H7 (cell line): Measurements from ENCODE around the gene PLXNA1. TPM values are rescaled to one million over a fixed set of nuclear protein-coding genes. Genes with fewer than 3 reads are reported as not detected.

Source experiments
- DNase-seq: peaks from one replicate; pipeline ENCODE4 v3.0.0; 2012
- H3K27me3 ChIP-seq: 2 replicates; pipeline ENCODE4 v1.6.0; 2011; ENCODE audit warnings: mild to moderate bottlenecking, low read length; ENCODE audit not compliant: control insufficient read depth, insufficient read depth
- H3K36me3 ChIP-seq: replicated peaks from 2 replicates; pipeline ENCODE4 v1.5.1; 2011; ENCODE audit warnings: low read length; ENCODE audit not compliant: control insufficient read depth, insufficient read depth
- H3K4me3 ChIP-seq: 2 replicates; pipeline ENCODE4 v1.5.1; 2011; ENCODE audit warnings: low read depth, mild to moderate bottlenecking, control low read depth, low read length, moderate library complexity; ENCODE audit not compliant: insufficient read depth
- total RNA-seq: library from RNA; depleted of rRNA; stranded (reverse); fragments of >200 nt; shearing (Covaris generic); gene quantifications from 2 replicates; pipeline ENCODE4 v1.2.3, GENCODE V29; 2014

The PLXNA1 gene
- total RNA-seq, 1 experiment from 2014 or later = 41.9 TPM

DNA sequence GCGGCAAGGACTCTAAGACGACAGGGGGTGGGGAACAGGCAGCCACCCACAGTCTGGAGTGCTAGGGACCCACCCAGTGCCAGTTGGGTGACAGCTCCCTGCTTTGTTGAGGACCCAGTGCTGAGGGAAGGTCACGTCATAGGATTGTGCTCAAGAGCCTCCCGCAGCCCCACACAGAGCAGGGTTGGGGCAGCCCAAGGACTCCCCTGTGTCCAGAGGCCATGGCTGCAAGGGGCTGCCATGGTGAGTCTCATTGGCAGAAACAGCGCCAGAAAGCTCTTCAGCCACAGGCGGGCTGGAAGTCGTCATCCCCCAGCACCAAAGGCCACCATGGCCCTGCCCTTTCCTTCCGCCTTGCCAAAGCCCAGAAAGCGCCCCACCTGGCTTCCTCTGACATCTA lies 37.0 kb upstream of the PLXNA1 start:
- Histone ChIP-seq H3K27me3 (no peaks in the 10 kb centered on the region), H3K36me3 (no peaks in the 10 kb centered on the region; the same call in 1 of the 2 replicates), H3K4me3 (no peak overlapping the region)
- DNase-seq = no peak

DNA sequence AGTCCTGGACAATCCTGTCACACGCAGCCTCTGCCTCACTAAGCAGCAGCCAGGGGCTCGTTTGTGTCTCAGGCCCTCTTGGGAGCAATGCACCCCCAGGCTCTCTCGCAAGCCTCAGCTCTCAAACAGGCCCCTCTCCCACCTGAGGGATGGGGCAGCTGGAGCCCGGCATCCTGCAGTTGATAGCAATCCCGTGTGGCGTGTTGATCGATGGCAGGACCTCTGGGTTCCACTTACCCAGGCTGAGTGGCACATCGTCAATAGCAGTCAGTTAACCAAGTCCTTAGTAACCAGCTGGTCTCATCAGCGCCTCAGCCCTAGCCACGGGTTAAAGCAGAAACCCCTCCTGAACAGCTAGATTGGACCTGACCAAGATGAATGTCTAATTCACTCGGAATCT lies 36.5 kb upstream of the PLXNA1 start:
- Histone ChIP-seq H3K36me3 (no peaks in the 10 kb centered on the region; the same call in 1 of the 2 replicates), H3K27me3 (no peaks in the 10 kb centered on the region), H3K4me3 (no peak overlapping the region)
- DNase-seq = no peak

GRCh38 chr3:126947429-126947828 lies 35.5 kb upstream of the PLXNA1 start:
- no peaks in the 10 kb centered on the region for H3K27me3 ChIP-seq
- no peak for DNase-seq
- no peak overlapping the region for H3K4me3 ChIP-seq

DNA sequence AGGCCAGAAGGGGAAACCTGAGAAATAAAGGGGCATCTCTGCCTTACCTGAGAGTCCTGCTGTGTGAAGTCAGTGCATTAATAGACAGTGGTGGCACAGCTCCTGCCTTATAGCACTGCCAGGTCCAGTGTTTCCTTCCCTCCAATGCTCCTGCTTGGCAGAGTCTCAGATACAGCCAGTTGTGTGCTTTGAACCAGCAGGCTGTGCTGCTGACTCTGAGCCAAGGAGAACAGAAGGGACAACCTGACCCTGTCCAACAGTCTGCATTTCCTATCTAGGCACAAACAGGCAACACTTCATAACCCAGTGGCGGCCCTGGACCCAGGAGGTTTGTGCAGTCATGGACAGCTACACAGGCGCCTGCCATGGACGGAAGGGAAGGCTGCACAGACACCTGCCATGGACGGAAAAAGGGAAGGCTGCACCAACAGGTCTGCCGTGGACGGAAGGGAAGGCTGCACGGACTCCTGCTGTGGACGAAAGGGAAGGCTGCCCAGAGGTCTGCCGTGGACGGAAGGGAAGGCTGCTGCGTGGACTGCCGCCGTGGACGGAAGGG lies 33.9 kb upstream of the PLXNA1 start:
- DNase-seq = no peak

More at GRCh38 chr3:126947429-126947828, 35.5 kb upstream of the PLXNA1 start:
- H3K36me3 ChIP-seq = no peaks in the 10 kb centered on the region; the same call in 1 of the 2 replicates

GRCh38 chr3:126951561-126951960 lies 31.4 kb upstream of the PLXNA1 start:
- H3K4me3 ChIP-seq = no peak overlapping the region
- H3K27me3 ChIP-seq = no peaks in the 10 kb centered on the region
- H3K36me3 ChIP-seq = no peaks in the 10 kb centered on the region; the same call in 1 of the 2 replicates
- no peak for DNase-seq

More for the DNA sequence above, 33.9 kb upstream of the PLXNA1 start:
- no peak overlapping the region for H3K4me3 ChIP-seq
- H3K36me3 ChIP-seq = no peaks in the 10 kb centered on the region; the same call in 1 of the 2 replicates
- H3K27me3 ChIP-seq = no peaks in the 10 kb centered on the region

DNA sequence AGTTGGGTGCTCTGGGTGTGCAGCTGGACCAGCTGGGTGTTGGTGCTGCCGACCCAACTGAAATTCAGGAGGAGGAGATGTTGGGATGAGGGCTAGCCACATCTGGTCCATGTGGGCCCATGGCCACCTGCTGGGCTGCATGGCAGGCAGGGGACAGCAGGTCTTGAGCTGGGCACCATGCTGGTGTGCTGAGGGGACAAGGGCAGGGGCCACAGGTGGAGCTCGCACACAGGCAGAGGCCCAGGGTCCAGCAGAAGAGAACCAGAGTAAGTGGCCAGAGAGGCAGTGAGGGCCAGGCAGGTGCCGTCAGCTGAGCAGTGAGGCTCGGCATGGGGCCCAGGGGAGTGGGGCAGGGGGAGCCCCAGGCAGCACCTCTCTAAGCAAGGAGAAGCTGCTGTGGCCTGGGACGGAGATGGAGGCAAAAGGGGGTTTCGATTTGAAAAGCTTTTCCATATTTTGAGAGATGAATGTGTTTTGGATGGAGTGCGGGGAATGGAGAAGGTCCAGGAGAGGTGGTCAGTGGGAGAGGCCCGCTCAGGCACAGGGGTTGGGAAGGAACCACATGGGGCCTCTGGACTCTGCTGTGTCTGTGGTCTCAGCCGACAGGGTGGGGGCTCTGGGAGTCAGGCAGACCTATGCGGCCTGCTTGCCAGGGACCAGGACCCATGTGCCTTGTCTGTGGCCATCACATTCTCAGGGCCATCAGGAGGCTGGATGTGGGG lies 30.5 kb upstream of the PLXNA1 start:
- no peaks in the 10 kb centered on the region for H3K27me3 ChIP-seq
- DNase-seq = no peak
- H3K4me3 ChIP-seq = no peak overlapping the region
- no peaks in the 10 kb centered on the region; the same call in 1 of the 2 replicates for H3K36me3 ChIP-seq

DNA sequence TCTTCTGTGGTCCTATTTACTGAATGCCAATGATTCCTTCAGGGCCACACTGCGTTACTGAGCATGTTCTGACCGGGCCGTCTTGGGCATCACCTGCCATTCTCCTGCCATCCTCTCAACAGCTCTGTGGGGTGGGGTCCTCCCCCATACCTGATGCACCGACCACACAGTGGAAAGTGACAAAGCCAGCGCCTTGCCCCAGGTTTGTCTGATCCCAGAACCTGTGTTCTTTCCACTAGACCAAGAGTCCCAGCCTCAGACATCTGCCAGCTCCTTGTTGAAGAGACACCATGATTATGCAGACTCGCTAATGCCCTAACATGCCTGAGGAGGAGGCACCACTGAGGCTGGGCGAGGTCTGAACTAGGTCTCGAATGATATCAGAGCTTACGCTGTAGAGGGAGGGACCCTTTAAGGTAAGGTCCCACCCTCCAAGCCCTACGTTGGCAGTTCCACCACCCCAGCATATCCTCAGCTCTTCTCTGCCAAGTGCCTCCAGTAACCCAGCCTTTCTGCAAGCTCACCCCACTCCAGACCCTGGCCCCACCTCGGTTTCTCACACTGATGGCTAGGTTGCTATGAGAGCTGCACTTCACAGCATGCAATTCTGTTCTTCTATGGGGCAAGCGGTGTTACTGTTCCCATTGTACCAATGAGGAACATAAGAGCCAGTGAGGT lies 29.8 kb upstream of the PLXNA1 start:
- DNase-seq = no peak
- H3K4me3 ChIP-seq = no peak overlapping the region
- H3K27me3 ChIP-seq = no peaks in the 10 kb centered on the region
- H3K36me3 ChIP-seq = no peaks in the 10 kb centered on the region; the same call in 1 of the 2 replicates

GRCh38 chr3:126954141-126954842 lies 28.6 kb upstream of the PLXNA1 start:
- no peaks in the 10 kb centered on the region for H3K27me3 ChIP-seq
- no peak overlapping the region for H3K4me3 ChIP-seq
- H3K36me3 ChIP-seq = no peaks in the 10 kb centered on the region; the same call in 1 of the 2 replicates
- DNase-seq = no peak

GRCh38 chr3:126955004-126955790 lies 27.7 kb upstream of the PLXNA1 start:
- Histone ChIP-seq H3K4me3 (no peak overlapping the region), H3K36me3 (no peaks in the 10 kb centered on the region), H3K27me3 (no peaks in the 10 kb centered on the region)
- no peak for DNase-seq

DNA sequence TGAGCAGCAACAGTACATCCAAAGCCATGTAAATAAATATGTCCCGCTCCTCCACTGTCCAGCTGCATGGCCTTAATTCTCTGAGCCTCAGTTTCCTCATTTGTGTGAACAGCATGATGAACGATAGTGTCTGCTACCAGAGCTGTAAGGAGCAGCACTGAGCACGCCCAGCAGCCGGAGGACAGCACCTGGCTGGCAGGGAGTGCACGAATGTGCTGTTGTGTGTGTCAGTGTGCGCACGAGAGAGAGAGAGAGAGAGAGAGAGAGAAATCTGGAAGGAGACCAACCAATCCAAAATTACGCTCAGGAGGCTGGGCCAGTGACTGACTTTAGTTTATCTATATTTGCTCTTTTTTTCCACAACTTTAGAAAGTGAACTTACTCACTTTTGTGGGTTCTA lies 26.6 kb upstream of the PLXNA1 start:
- Histone ChIP-seq H3K36me3 (no peaks in the 10 kb centered on the region), H3K27me3 (no peaks in the 10 kb centered on the region), H3K4me3 (no peak overlapping the region)
- DNase-seq = no peak

GRCh38 chr3:126956866-126957650 lies 25.9 kb upstream of the PLXNA1 start:
- Histone ChIP-seq H3K27me3 (no peaks in the 10 kb centered on the region), H3K36me3 (no peaks in the 10 kb centered on the region), H3K4me3 (no peak overlapping the region)
- DNase-seq = peak; percentile 70

DNA sequence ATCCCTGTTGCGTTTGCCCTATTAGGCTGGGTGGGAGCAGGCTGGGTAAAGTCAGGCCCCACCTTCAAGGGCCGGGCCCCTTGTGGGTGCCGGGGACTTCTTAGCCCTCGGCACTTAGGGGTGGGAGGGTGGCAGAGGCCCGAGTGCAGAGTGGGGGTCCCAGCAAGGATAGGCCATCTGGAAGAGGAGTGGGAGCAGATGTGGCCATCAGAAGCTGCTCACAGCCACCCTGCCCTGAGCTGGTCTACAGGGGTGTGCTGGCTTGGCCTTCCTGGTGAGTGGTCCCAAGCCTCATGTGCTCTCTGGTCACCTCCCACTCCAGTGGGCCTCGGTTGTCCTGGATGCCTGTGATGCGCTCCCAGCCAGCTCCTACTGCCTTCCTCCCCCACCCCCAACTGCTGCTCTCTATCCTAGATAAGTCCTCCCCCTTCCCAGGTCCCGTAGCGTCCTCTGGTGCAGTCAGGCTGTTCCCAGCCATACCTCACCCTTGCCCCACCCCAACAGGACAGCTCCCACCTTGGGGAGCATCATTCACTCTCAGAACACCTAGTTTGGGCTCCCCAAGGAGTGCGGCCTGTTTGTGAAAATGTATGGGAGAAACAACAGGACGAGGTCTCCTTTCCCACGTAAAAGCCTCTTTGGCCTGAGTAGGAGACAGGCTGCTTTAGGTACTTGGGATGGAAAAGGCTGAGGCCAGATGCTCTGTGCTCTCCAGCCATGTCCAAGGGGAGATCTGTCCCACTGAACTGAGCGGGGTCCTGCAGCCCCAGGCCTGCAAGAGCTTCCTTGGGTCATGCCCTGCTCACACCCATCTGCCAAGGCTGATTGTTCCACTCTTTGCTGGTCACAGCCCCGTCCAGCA lies 24.9 kb upstream of the PLXNA1 start:
- no peak for DNase-seq
- Histone ChIP-seq H3K36me3 (no peaks in the 10 kb centered on the region), H3K27me3 (no peaks in the 10 kb centered on the region), H3K4me3 (no peak overlapping the region)

GRCh38 chr3:126958638-126959085 lies 24.3 kb upstream of the PLXNA1 start:
- Histone ChIP-seq H3K4me3 (no peak overlapping the region), H3K27me3 (no peaks in the 10 kb centered on the region), H3K36me3 (no peaks in the 10 kb centered on the region)
- no peak for DNase-seq
